ENCODE results near the gene SYT7. TPM values are rescaled to one million over a fixed set of nuclear protein-coding genes. Genes with fewer than 3 reads are reported as not detected.

Gene SYT7
- total RNA-seq, 2 donors from 2014 or later, result 8.5 to 28.4 TPM

GRCh38 chr11:61575886-61576861, 4.7 kb downstream of the SYT7 start:
- H3K27ac ChIP-seq, result no peak overlapping the region
- intact Hi-C loops (cut with DNase I), result loop anchor here (5.0 kb wide), 1 partner anchor 51 kb away; no protein-coding TSS in a partner anchor
- no peaks in the 10 kb centered on the region for H3K4me1 ChIP-seq
- H3K9ac ChIP-seq (ENCODE audit: low read depth in 2 of 2, low read length in 2 of 2), result no peak overlapping the region
- H3K27me3 ChIP-seq, result peaks cover 16% of the 10 kb centered on the region
- no peaks in the 10 kb centered on the region for H3K9me3 ChIP-seq
- TF ChIP-seq CTCF (IDR thresholded peaks at IDR 0.05), result no peak
- no peak overlapping the region for H3K4me3 ChIP-seq
- DNase-seq, result no peak
- H3K36me3 ChIP-seq, result no peaks in the 10 kb centered on the region

- peaks cover 7% of the 10 kb centered on the region for H3K27me3 ChIP-seq
- no peak for DNase-seq
These were observed 6.3 kb downstream of the SYT7 start for GRCh38 chr11:61574611-61575010.

GRCh38 chr11:61572913-61573312, 8.0 kb downstream of the SYT7 start:
- Histone ChIP-seq H3K9ac (ENCODE audit: low read depth in 2 of 2, low read length in 2 of 2) (no peak overlapping the region), H3K4me1 (no peaks in the 10 kb centered on the region), H3K36me3 (no peaks in the 10 kb centered on the region), H3K4me3 (no peak overlapping the region), H3K27ac (no peak overlapping the region), H3K9me3 (no peaks in the 10 kb centered on the region), H3K27me3 (no peaks in the 10 kb centered on the region)
- intact Hi-C loops (cut with DNase I), result no loop called here
- DNase-seq, result no peak
- no peak for TF ChIP-seq CTCF (IDR thresholded peaks at IDR 0.05)

More at GRCh38 chr11:61574611-61575010, 6.3 kb downstream of the SYT7 start:
- Histone ChIP-seq H3K4me1 (no peaks in the 10 kb centered on the region), H3K27ac (no peak overlapping the region), H3K36me3 (no peaks in the 10 kb centered on the region), H3K4me3 (no peak overlapping the region), H3K9ac (ENCODE audit: low read depth in 2 of 2, low read length in 2 of 2) (no peak overlapping the region), H3K9me3 (no peaks in the 10 kb centered on the region)
- no peak for TF ChIP-seq CTCF (IDR thresholded peaks at IDR 0.05)
- intact Hi-C loops (cut with DNase I), result loop anchor here (5.0 kb wide), 1 partner anchor 53 kb away; no protein-coding TSS in a partner anchor

GRCh38 chr11:61571869-61572268, 9.0 kb downstream of the SYT7 start:
- Histone ChIP-seq H3K9me3 (no peaks in the 10 kb centered on the region), H3K9ac (ENCODE audit: low read depth in 2 of 2, low read length in 2 of 2) (no peak overlapping the region), H3K27me3 (no peaks in the 10 kb centered on the region), H3K4me1 (no peaks in the 10 kb centered on the region), H3K4me3 (no peak overlapping the region), H3K36me3 (no peaks in the 10 kb centered on the region), H3K27ac (no peak overlapping the region)
- intact Hi-C loops (cut with DNase I), result no loop called here
- no peak for TF ChIP-seq CTCF (IDR thresholded peaks at IDR 0.05)
- DNase-seq, result no peak

GRCh38 chr11:61571337-61571736, 9.5 kb downstream of the SYT7 start:
- no peak overlapping the region for H3K27ac ChIP-seq
- no peak overlapping the region for H3K9ac ChIP-seq (ENCODE audit: low read depth in 2 of 2, low read length in 2 of 2)
- H3K4me1 ChIP-seq, result no peaks in the 10 kb centered on the region
- H3K27me3 ChIP-seq, result no peaks in the 10 kb centered on the region
- no peaks in the 10 kb centered on the region for H3K36me3 ChIP-seq
- H3K4me3 ChIP-seq, result no peak overlapping the region
- H3K9me3 ChIP-seq, result no peaks in the 10 kb centered on the region
- DNase-seq, result no peak
- intact Hi-C loops (cut with DNase I), result no loop called here
- TF ChIP-seq CTCF (IDR thresholded peaks at IDR 0.05), result no peak
